ENCODE measurements around the gene AATK. TPM values are rescaled to one million over a fixed set of nuclear protein-coding genes. Genes with fewer than 3 reads are reported as not detected.

Gene AATK
- polyA plus RNA-seq, 1 of the 3 experiments (the other 2 are of a cell fraction): 0.51 TPM

- no peak overlapping the region; the same call in 1 of the 2 replicates for H2AFZ ChIP-seq (ENCODE audit: low read depth)
- no peaks in the 10 kb centered on the region for H4K20me1 ChIP-seq (ENCODE audit: insufficient read depth)
- DNase-seq: no peak
- H3F3A ChIP-seq (replicated peaks; ENCODE audit: insufficient read depth): peaks cover 22% of the 10 kb centered on the region
- no peak overlapping the region for H3K4me3 ChIP-seq (ENCODE audit: low read depth in 2 of 2, low read length in 1 of 2)
- TF ChIP-seq NFIC (IDR thresholded peaks at IDR 0.05; ENCODE audit: borderline replicate concordance): no peak
- no peak for TF ChIP-seq MXI1 (IDR thresholded peaks at IDR 0.05; ENCODE audit: low read depth, low read length)
- TF ChIP-seq, protein P1, sequence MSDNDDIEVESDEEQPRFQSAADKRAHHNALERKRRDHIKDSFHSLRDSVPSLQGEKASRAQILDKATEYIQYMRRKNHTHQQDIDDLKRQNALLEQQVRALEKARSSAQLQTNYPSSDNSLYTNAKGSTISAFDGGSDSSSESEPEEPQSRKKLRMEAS (IDR thresholded peaks at IDR 0.05; ENCODE audit: low read depth): no peak
- TF ChIP-seq TCF12 (IDR thresholded peaks at IDR 0.05): no peak
- TF ChIP-seq FOXM1 (IDR thresholded peaks at IDR 0.05; ENCODE audit: low read depth): no peak
- TF ChIP-seq YY1 (IDR thresholded peaks at IDR 0.05; ENCODE audit: low read depth): no peak
- TF ChIP-seq USF1 (IDR thresholded peaks at IDR 0.05; ENCODE audit: borderline replicate concordance, low read depth): no peak
- TF ChIP-seq POLR2AphosphoS5 (IDR thresholded peaks at IDR 0.05; ENCODE audit: low read depth, low read length): no peak
- TF ChIP-seq TEAD4 (IDR thresholded peaks at IDR 0.05; ENCODE audit: borderline replicate concordance, insufficient read depth): no peak
- no peak for TF ChIP-seq NRF1 (IDR thresholded peaks at IDR 0.05; ENCODE audit: low read depth, low read length)
- no peaks in the 10 kb centered on the region for H3K79me2 ChIP-seq (ENCODE audit: insufficient read depth)
- WGBS (ENCODE audit: low lambda C conversion rate): 92% methylated on average over 7 of the region's 7 CpGs
- H3K36me3 ChIP-seq (replicated peaks in 1 of 2; ENCODE audit: control insufficient read depth in 1 of 2, insufficient read depth in 2 of 2, low read length in 1 of 2): peaks cover 0 to 4% of the 10 kb centered on the region in 2 experiments
- POLR2A ChIA-PET: no interaction called here
- peak overlapping the region in 1 of 2 experiments; percentile 99; a peak in 2 of 4 replicates for H3K27ac ChIP-seq (ENCODE audit: low read depth in 2 of 2, low read length in 1 of 2)
- H3K9me3 ChIP-seq: no peaks in the 10 kb centered on the region
- H3K4me2 ChIP-seq: peak overlapping the region; percentile 78
- H3K4me1 ChIP-seq (ENCODE audit: control insufficient read depth in 1 of 2, insufficient read depth in 2 of 2, low read depth in 1 of 2, low read length in 1 of 2): peaks cover 42 to 49% of the 10 kb centered on the region in 2 experiments; a peak in 3 of 4 replicates
- CTCF ChIA-PET: interaction anchor here (0.6 to 13.7 kb wide), 22 partner anchors 8 to 670 kb away, joined by 3 to 668 read pairs (median 8); partner anchors contain the start of gene BAIAP2
- H3K9me2 ChIP-seq: no peaks in the 10 kb centered on the region
- H3K27me3 ChIP-seq (ENCODE audit: insufficient read depth): no peaks in the 10 kb centered on the region
- H3K9ac ChIP-seq: peak overlapping the region; percentile 74
These were observed 69.3 kb downstream of the AATK start for GRCh38 chr17:81096741-81097133.

DNA sequence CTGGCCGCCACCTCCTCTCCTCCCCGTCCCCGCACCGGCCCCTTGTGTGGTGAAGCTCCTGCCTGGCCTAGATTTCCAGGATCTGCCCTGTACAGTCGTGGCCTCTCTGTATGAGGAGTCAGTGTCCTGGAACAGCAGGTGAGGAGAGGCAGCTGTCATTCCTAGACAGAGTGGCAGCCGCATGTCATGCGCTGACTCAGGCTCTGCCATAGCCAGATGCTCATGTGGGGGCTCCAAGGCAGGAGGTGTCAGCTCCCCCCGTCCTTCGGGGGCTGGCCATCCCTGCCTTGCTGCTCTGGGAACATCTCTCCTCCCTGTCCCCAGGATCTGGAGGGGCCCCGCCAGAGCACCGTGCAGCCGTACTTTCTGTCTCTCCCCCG is 70.6 kb downstream of the AATK start:
- H3F3A ChIP-seq (replicated peaks; ENCODE audit: insufficient read depth): peaks cover 22% of the 10 kb centered on the region
- H3K9me3 ChIP-seq: no peaks in the 10 kb centered on the region
- CTCF ChIA-PET: interaction anchor here (0.8 to 14.2 kb wide), 11 partner anchors 6 to 145 kb away, joined by 3 to 668 read pairs (median 8); partner anchors contain the start of gene BAIAP2
- no peaks in the 10 kb centered on the region for H3K79me2 ChIP-seq (ENCODE audit: insufficient read depth)
- TF ChIP-seq, protein P2, sequence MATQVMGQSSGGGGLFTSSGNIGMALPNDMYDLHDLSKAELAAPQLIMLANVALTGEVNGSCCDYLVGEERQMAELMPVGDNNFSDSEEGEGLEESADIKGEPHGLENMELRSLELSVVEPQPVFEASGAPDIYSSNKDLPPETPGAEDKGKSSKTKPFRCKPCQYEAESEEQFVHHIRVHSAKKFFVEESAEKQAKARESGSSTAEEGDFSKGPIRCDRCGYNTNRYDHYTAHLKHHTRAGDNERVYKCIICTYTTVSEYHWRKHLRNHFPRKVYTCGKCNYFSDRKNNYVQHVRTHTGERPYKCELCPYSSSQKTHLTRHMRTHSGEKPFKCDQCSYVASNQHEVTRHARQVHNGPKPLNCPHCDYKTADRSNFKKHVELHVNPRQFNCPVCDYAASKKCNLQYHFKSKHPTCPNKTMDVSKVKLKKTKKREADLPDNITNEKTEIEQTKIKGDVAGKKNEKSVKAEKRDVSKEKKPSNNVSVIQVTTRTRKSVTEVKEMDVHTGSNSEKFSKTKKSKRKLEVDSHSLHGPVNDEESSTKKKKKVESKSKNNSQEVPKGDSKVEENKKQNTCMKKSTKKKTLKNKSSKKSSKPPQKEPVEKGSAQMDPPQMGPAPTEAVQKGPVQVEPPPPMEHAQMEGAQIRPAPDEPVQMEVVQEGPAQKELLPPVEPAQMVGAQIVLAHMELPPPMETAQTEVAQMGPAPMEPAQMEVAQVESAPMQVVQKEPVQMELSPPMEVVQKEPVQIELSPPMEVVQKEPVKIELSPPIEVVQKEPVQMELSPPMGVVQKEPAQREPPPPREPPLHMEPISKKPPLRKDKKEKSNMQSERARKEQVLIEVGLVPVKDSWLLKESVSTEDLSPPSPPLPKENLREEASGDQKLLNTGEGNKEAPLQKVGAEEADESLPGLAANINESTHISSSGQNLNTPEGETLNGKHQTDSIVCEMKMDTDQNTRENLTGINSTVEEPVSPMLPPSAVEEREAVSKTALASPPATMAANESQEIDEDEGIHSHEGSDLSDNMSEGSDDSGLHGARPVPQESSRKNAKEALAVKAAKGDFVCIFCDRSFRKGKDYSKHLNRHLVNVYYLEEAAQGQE (IDR thresholded peaks at IDR 0.05; ENCODE audit: low read depth, low read length): no peak
- TF ChIP-seq NRF1 (IDR thresholded peaks at IDR 0.05; ENCODE audit: low read depth, low read length): no peak
- TF ChIP-seq PBX3 (IDR thresholded peaks at IDR 0.05): peak; percentile 64
- H2AFZ ChIP-seq (ENCODE audit: low read depth): no peak overlapping the region
- H4K20me1 ChIP-seq (ENCODE audit: insufficient read depth): no peaks in the 10 kb centered on the region
- POLR2A ChIA-PET: interaction anchor here (0.6 kb wide), 1 partner anchor 31 kb away, joined by 3 read pairs; no protein-coding TSS in a partner anchor
- DNase-seq: no peak
- H3K27ac ChIP-seq (ENCODE audit: low read depth in 2 of 2, low read length in 1 of 2): peak overlapping the region; percentile 40 to 99
- WGBS (ENCODE audit: low lambda C conversion rate): 68% methylated on average over 8 of the region's 13 CpGs
- H3K4me3 ChIP-seq (ENCODE audit: low read depth in 2 of 2, low read length in 1 of 2): 0 out of 4 replicates have a peak overlapping the region, but pooled peaks of 1 of the 2 experiments have one; percentile 5
- H3K36me3 ChIP-seq (replicated peaks in 1 of 2; ENCODE audit: control insufficient read depth in 1 of 2, insufficient read depth in 2 of 2, low read length in 1 of 2): peaks cover 0 to 4% of the 10 kb centered on the region in 2 experiments
- H3K27me3 ChIP-seq (ENCODE audit: insufficient read depth): no peaks in the 10 kb centered on the region
- H3K4me2 ChIP-seq: peak overlapping the region; percentile 82
- H3K9ac ChIP-seq: peak overlapping the region; percentile 84
- peaks cover 42 to 49% of the 10 kb centered on the region in 2 experiments; a peak in 3 of 4 replicates for H3K4me1 ChIP-seq (ENCODE audit: control insufficient read depth in 1 of 2, insufficient read depth in 2 of 2, low read depth in 1 of 2, low read length in 1 of 2)
- H3K9me2 ChIP-seq: no peaks in the 10 kb centered on the region
